Calu3 (cell line): ENCODE results near the gene SLC25A29. TPM values are rescaled to one million over a fixed set of nuclear protein-coding genes. Genes with fewer than 3 reads are reported as not detected.
A peak's percentile ranks its signal among the peaks of the same experiment; 100 is the strongest.

ENCODE experiments used
- BruUV-seq: library from RNA; stranded (reverse); fragments of 400-500 nt; replicated peaks from 2 replicates; lab custom pipeline; 2021; lab: Mats Ljungman, UMichigan
- CTCF ChIA-PET: fragments of 300-600 bp; sonication (Branson Sonifier 250); formaldehyde crosslinking; loops from one replicate; lab custom pipeline; 2022; ENCODE audit warnings: antibody characterized with exemption; lab: Charles Lee
- DNase-seq: peaks from one replicate; pipeline ENCODE4 v3.0.0; 2022
- H3K27ac Mint-ChIP-seq: one replicate; pipeline ENCODE4 v1.8.0; 2022; ENCODE audit warnings: mixed read lengths; ENCODE audit not compliant: unreplicated experiment
- H3K27me3 Mint-ChIP-seq: one replicate; pipeline ENCODE4 v1.8.0; 2022; ENCODE audit warnings: mixed read lengths; ENCODE audit not compliant: unreplicated experiment
- H3K36me3 Mint-ChIP-seq: one replicate; pipeline ENCODE4 v1.8.0; 2022; ENCODE audit warnings: mild to moderate bottlenecking, moderate library complexity, mixed read lengths; ENCODE audit not compliant: insufficient read depth, unreplicated experiment
- H3K4me1 Mint-ChIP-seq: one replicate; pipeline ENCODE4 v1.8.0; 2022; ENCODE audit warnings: mild to moderate bottlenecking, low read depth, mixed read lengths; ENCODE audit not compliant: unreplicated experiment
- H3K4me3 Mint-ChIP-seq: one replicate; pipeline ENCODE4 v1.8.0; 2022; ENCODE audit warnings: mild to moderate bottlenecking, low read depth, moderate library complexity, mixed read lengths; ENCODE audit not compliant: unreplicated experiment
- H3K9me3 Mint-ChIP-seq: one replicate; pipeline ENCODE4 v1.8.0; 2022; ENCODE audit warnings: low read depth, mixed read lengths; ENCODE audit not compliant: unreplicated experiment
- CTCF ChIP-seq: fragments of 200-600 bp; IDR thresholded peaks from one replicate; pipeline ENCODE4 v1.8.0; 2022; ENCODE audit warnings: antibody characterized with exemption; ENCODE audit not compliant: unreplicated experiment
- intact Hi-C: fragments of 100-400 bp; cut with micrococcal nuclease; formaldehyde crosslinking; loops from one replicate; pipeline ENCODE4 v1.10.0; 2022; ENCODE audit not compliant: unreplicated experiment
- total RNA-seq: library from RNA; stranded (reverse); gene quantifications from 2 replicates; pipeline ENCODE4 v1.2.3, GENCODE V29; 2022

SLC25A29 gene
- total RNA-seq, 1 experiment from 2014 or later = 68.4 TPM

GRCh38 chr14:100332797-100333196, 26.6 kb upstream of the SLC25A29 start:
- intact Hi-C loops = no loop called here
- CTCF ChIA-PET = no interaction called here
- no TSS peak for BruUV-seq
- Mint-ChIP-seq H3K27me3 (no peaks in the 10 kb centered on the region), H3K4me1 (no peaks in the 10 kb centered on the region), H3K36me3 (peaks cover 58% of the 10 kb centered on the region), H3K9me3 (no peaks in the 10 kb centered on the region), H3K27ac (no peak overlapping the region), H3K4me3 (no peak overlapping the region)
- DNase-seq = no peak
- TF ChIP-seq CTCF = no peak

- intact Hi-C loops = no loop called here
- no peak for DNase-seq
- H3K4me3 Mint-ChIP-seq = no peak overlapping the region
- peaks cover 52% of the 10 kb centered on the region for H3K36me3 Mint-ChIP-seq
- no peaks in the 10 kb centered on the region for H3K27me3 Mint-ChIP-seq
- CTCF ChIA-PET = no interaction called here
- H3K4me1 Mint-ChIP-seq = no peaks in the 10 kb centered on the region
- no peaks in the 10 kb centered on the region for H3K9me3 Mint-ChIP-seq
- no TSS peak for BruUV-seq
- peak overlapping the region; percentile 23 for H3K27ac Mint-ChIP-seq
- no peak for TF ChIP-seq CTCF
These were observed 25.9 kb upstream of the SLC25A29 start for GRCh38 chr14:100332071-100332639.

- Mint-ChIP-seq H3K27ac (peak overlapping the region; percentile 87), H3K4me3 (no peak overlapping the region), H3K27me3 (peaks cover 9% of the 10 kb centered on the region), H3K9me3 (no peaks in the 10 kb centered on the region), H3K36me3 (peaks cover 42% of the 10 kb centered on the region), H3K4me1 (no peaks in the 10 kb centered on the region)
- intact Hi-C loops = no loop called here
- no peak for DNase-seq
- no TSS peak for BruUV-seq
- CTCF ChIA-PET = interaction anchor here (1.0 kb wide), 1 partner anchor 13 kb away, joined by 3 read pairs; no protein-coding TSS in a partner anchor
- TF ChIP-seq CTCF = no peak
These were observed 24.2 kb upstream of the SLC25A29 start for GRCh38 chr14:100330388-100330931.

DNA sequence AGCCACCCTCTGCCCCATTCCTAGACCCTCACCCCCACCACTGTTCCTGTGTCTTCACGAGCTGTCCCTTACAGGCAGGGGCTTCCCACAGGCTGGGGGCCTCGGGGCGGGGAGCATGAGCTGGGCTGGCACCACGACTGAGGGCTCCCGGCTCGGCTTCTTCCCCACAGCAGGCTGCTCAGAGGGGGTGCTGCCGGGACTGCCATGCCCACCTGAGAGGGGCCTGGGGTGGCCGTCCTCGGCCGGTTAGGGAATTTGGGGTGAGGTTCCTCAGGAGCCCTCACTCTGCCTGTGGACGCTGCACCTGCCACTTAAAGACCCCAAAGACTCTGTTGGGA, 23.7 kb upstream of the SLC25A29 start:
- Mint-ChIP-seq H3K36me3 (peaks cover 37% of the 10 kb centered on the region), H3K27me3 (peaks cover 14% of the 10 kb centered on the region), H3K27ac (no peak overlapping the region), H3K4me3 (no peak overlapping the region), H3K9me3 (no peaks in the 10 kb centered on the region), H3K4me1 (no peaks in the 10 kb centered on the region)
- no TSS peak for BruUV-seq
- intact Hi-C loops = no loop called here
- no peak for DNase-seq
- no peak for TF ChIP-seq CTCF
- CTCF ChIA-PET = interaction anchor here (1.0 kb wide), 1 partner anchor 13 kb away, joined by 3 read pairs; no protein-coding TSS in a partner anchor
